H9 (cell line): ENCODE data around the gene FCSK. TPM values are rescaled to one million over a fixed set of nuclear protein-coding genes. Genes with fewer than 3 reads are reported as not detected.

Source experiments
- DNase-seq: peaks from one replicate; pipeline ENCODE4 v3.0.0-alpha.2; 2017
- H2AFZ ChIP-seq: one replicate; pipeline ENCODE4 v1.6.1; 2013; ENCODE audit warnings: mild to moderate bottlenecking, low read length, control low read depth, moderate library complexity
- H2AK5ac ChIP-seq: 2 replicates; pipeline ENCODE4 v1.6.1; 2013; ENCODE audit warnings: low read length, control low read depth, mixed read lengths; ENCODE audit not compliant: insufficient read length
- H2BK120ac ChIP-seq: one replicate; pipeline ENCODE4 v1.6.1; 2013; ENCODE audit warnings: low read depth, mild to moderate bottlenecking, low read length, control low read depth, inconsistent platforms; ENCODE audit not compliant: poor library complexity, severe bottlenecking
- H2BK12ac ChIP-seq: 2 replicates; pipeline ENCODE4 v1.6.1; 2013; ENCODE audit warnings: low read length, control low read depth, mixed read lengths, low read depth; ENCODE audit not compliant: insufficient read length
- H2BK15ac ChIP-seq: 2 replicates; pipeline ENCODE4 v1.6.1; 2013; ENCODE audit warnings: low read depth, low read length, control low read depth
- H2BK20ac ChIP-seq: one replicate; pipeline ENCODE4 v1.6.1; 2013; ENCODE audit warnings: low read depth, mild to moderate bottlenecking, low read length, control low read depth, inconsistent platforms; ENCODE audit not compliant: poor library complexity, severe bottlenecking
- H2BK5ac ChIP-seq: 2 replicates; pipeline ENCODE4 v1.6.1; 2013; ENCODE audit warnings: low read length, control low read depth, mixed read lengths; ENCODE audit not compliant: insufficient read length
- H3K14ac ChIP-seq: 2 replicates; pipeline ENCODE4 v1.6.1; 2013; ENCODE audit warnings: low read length, control low read depth; ENCODE audit not compliant: insufficient read depth
- H3K18ac ChIP-seq: 2 replicates; pipeline ENCODE4 v1.6.1; 2013; ENCODE audit warnings: low read depth, mild to moderate bottlenecking, mixed read lengths, low read length, control low read depth; ENCODE audit not compliant: insufficient read length
- H3K23ac ChIP-seq: 2 replicates; pipeline ENCODE4 v1.6.1; 2013; ENCODE audit warnings: low read length, control low read depth, mixed read lengths, low read depth; ENCODE audit not compliant: insufficient read length
- H3K23me2 ChIP-seq: 2 replicates; pipeline ENCODE4 v1.6.1; 2013; ENCODE audit warnings: low read depth, mild to moderate bottlenecking, mixed read lengths, low read length, control low read depth; ENCODE audit not compliant: insufficient read length, poor library complexity, severe bottlenecking
- H3K27ac ChIP-seq: 2 replicates; pipeline ENCODE4 v1.5.1; 2013; ENCODE audit warnings: low read length, control low read depth, mixed read lengths, low read depth; ENCODE audit not compliant: insufficient read length
- H3K27me3 ChIP-seq: 2 replicates; pipeline ENCODE4 v1.6.1; 2013; ENCODE audit warnings: low read length, control low read depth, inconsistent platforms; ENCODE audit not compliant: insufficient read depth
- H3K4ac ChIP-seq: 2 replicates; pipeline ENCODE4 v1.6.1; 2013; ENCODE audit warnings: low read depth, mild to moderate bottlenecking, control low read depth, inconsistent platforms, low read length, moderate library complexity
- H3K4me1 ChIP-seq: 2 replicates; pipeline ENCODE4 v1.6.1; 2013; ENCODE audit warnings: low read length, control low read depth, inconsistent platforms; ENCODE audit not compliant: insufficient read depth
- H3K4me2 ChIP-seq: 2 replicates; pipeline ENCODE4 v1.6.1; 2013; ENCODE audit warnings: low read length, control low read depth, mixed read lengths; ENCODE audit not compliant: insufficient read length, insufficient read depth
- H3K56ac ChIP-seq: 2 replicates; pipeline ENCODE4 v1.6.1; 2013; ENCODE audit warnings: low read depth, mild to moderate bottlenecking, mixed read lengths, low read length, control low read depth; ENCODE audit not compliant: insufficient read length
- H3K79me1 ChIP-seq: 2 replicates; pipeline ENCODE4 v1.6.1; 2013; ENCODE audit warnings: low read depth, mild to moderate bottlenecking, moderate library complexity, low read length, control low read depth, inconsistent platforms; ENCODE audit not compliant: insufficient read depth, poor library complexity, severe bottlenecking
- H3K79me2 ChIP-seq: 2 replicates; pipeline ENCODE4 v1.6.1; 2013; ENCODE audit warnings: low read length, control low read depth, inconsistent platforms; ENCODE audit not compliant: insufficient read depth
- H3K9ac ChIP-seq: 2 replicates; pipeline ENCODE4 v1.6.1; 2013; ENCODE audit warnings: low read length, control low read depth, mixed read lengths; ENCODE audit not compliant: insufficient read length; ENCODE audit errors: extremely low read depth
- H3K9me3 ChIP-seq: one replicate; pipeline ENCODE4 v1.6.1; 2013; ENCODE audit warnings: low read depth, low read length, inconsistent platforms; ENCODE audit not compliant: control insufficient read depth
- H3T11ph ChIP-seq: one replicate; pipeline ENCODE4 v1.6.1; 2013; ENCODE audit warnings: mild to moderate bottlenecking, low read length, control low read depth, inconsistent platforms
- H4K20me1 ChIP-seq: one replicate; pipeline ENCODE4 v1.6.1; 2013; ENCODE audit not compliant: control insufficient read depth, insufficient read length, insufficient read depth
- H4K5ac ChIP-seq: 2 replicates; pipeline ENCODE4 v1.6.1; 2013; ENCODE audit warnings: low read depth, mild to moderate bottlenecking, mixed read lengths, low read length, control low read depth; ENCODE audit not compliant: insufficient read length
- H4K8ac ChIP-seq: replicated peaks from 2 replicates; pipeline ENCODE4 v1.6.1; 2013; ENCODE audit warnings: low read length, control low read depth, mixed read lengths, low read depth; ENCODE audit not compliant: insufficient read length
- H4K91ac ChIP-seq: 2 replicates; pipeline ENCODE4 v1.6.1; 2013; ENCODE audit warnings: low read depth, mild to moderate bottlenecking, moderate library complexity, mixed read lengths, low read length, control low read depth; ENCODE audit not compliant: insufficient read length
- H3K27ac Mint-ChIP-seq, 3 experiments: 2 replicates in 2 of 3; 3 replicates in 1 of 3; pipeline ENCODE4 v1.8.0; 2020 to 2021; ENCODE audit warnings: mixed read lengths in 3 of 3, mild to moderate bottlenecking in 1 of 3, moderate library complexity in 1 of 3
- H3K27me3 Mint-ChIP-seq: 2 replicates; pipeline ENCODE4 v1.8.0; 2021; ENCODE audit warnings: low read depth, mild to moderate bottlenecking, moderate library complexity, mixed read lengths
- H3K36me3 Mint-ChIP-seq, 3 experiments: 2 replicates in 2 of 3; 3 replicates in 1 of 3; pipeline ENCODE4 v1.8.0; 2020 to 2021; ENCODE audit warnings: low read depth in 3 of 3, mixed read lengths in 3 of 3; ENCODE audit not compliant: insufficient read depth in 1 of 3
- H3K4me1 Mint-ChIP-seq, 2 experiments: 2 replicates each; pipeline ENCODE4 v1.8.0; 2020; ENCODE audit warnings: mixed read lengths in 2 of 2
- H3K4me3 Mint-ChIP-seq, 2 experiments: 2 replicates in 1 of 2; 3 replicates in 1 of 2; pipeline ENCODE4 v1.8.0; 2020 to 2021; ENCODE audit warnings: mild to moderate bottlenecking in 2 of 2, mixed read lengths in 2 of 2, moderate library complexity in 1 of 2
- H3K9me3 Mint-ChIP-seq, 2 experiments: 2 replicates in 1 of 2; 3 replicates in 1 of 2; pipeline ENCODE4 v1.8.0; 2020; ENCODE audit warnings: mild to moderate bottlenecking in 2 of 2, mixed read lengths in 2 of 2, moderate library complexity in 1 of 2
- CTCF ChIP-seq: fragments of 200-600 bp; sonication (generic); conservative IDR thresholded peaks from 3 replicates; pipeline ENCODE4 v1.8.0; 2021; ENCODE audit warnings: antibody characterized with exemption, mild to moderate bottlenecking
- WGBS: extraction: QIAGEN DNeasy Blood & Tissue Kit; methylation state at CpG from one replicate; pipeline ENCODE4 v1.1.7; 2013; ENCODE audit warnings: missing lambda C conversion rate, low lambda C conversion rate, mixed read lengths; ENCODE audit not compliant: insufficient read length; ENCODE audit errors: extremely low coverage; 5-methylcytosine and 5-hydroxymethylcytosine counted together
- total RNA-seq: library from RNA; stranded (reverse); gene quantifications from 2 replicates; pipeline ENCODE4 v1.2.1, GENCODE V29; 2021

Gene FCSK
- total RNA-seq, 1 experiment from 2014 or later = 6.5 TPM

- Histone ChIP-seq H3K56ac (no peak overlapping the region), H4K8ac (no peak overlapping the region), H4K91ac (no peak overlapping the region), H4K20me1 (no peaks in the 10 kb centered on the region), H2BK20ac (no peak overlapping the region), H2BK12ac (no peak overlapping the region), H3K4me2 (peak overlapping the region; percentile 91), H2AFZ (no peak overlapping the region), H2BK15ac (no peak overlapping the region), H3T11ph (no peak overlapping the region), H3K9ac (no peak overlapping the region), H3K27me3 (no peaks in the 10 kb centered on the region), H3K9me3 (no peaks in the 10 kb centered on the region), H3K79me2 (peaks cover 11% of the 10 kb centered on the region; the same call in 1 of the 2 replicates), H3K4me1 (peaks cover 10% of the 10 kb centered on the region), H3K23me2 (peaks cover 11% of the 10 kb centered on the region), H2BK120ac (no peak overlapping the region), H3K14ac (no peak overlapping the region), H3K4ac (no peak overlapping the region), H3K18ac (no peak overlapping the region), H3K27ac (no peak overlapping the region), H4K5ac (no peak overlapping the region), H2AK5ac (no peak overlapping the region), H3K23ac (no peak overlapping the region), H2BK5ac (no peak overlapping the region), H3K79me1 (no peaks in the 10 kb centered on the region)
- H3K27ac Mint-ChIP-seq = peak overlapping the region; percentile 89 to 95 (median 90); a peak in 6 of 7 replicates
- WGBS = no CpG with 5 or more reads among the region's 5 CpGs
- H3K36me3 Mint-ChIP-seq = peaks cover 7 to 15% (median 8%) of the 10 kb centered on the region in 3 experiments; a peak in 5 of 7 replicates
- peaks cover 51 to 53% of the 10 kb centered on the region in 2 experiments for H3K4me1 Mint-ChIP-seq
- peaks cover 0 to 2% of the 10 kb centered on the region in 2 experiments; a peak in 1 of 5 replicates for H3K9me3 Mint-ChIP-seq
- H3K4me3 Mint-ChIP-seq = peak overlapping the region; percentile 94 to 96
- H3K27me3 Mint-ChIP-seq = no peaks in the 10 kb centered on the region; the same call in 1 of the 2 replicates
- no peak for TF ChIP-seq CTCF
- peak; percentile 86 for DNase-seq
These were observed 17.3 kb upstream of the FCSK start for GRCh38 chr16:70437017-70437581.
